Calu3 (cell line): ENCODE data around the gene ZNF436. TPM values are rescaled to one million over a fixed set of nuclear protein-coding genes. Genes with fewer than 3 reads are reported as not detected.

Experiments
- BruUV-seq: library from RNA; stranded (reverse); fragments of 400-500 nt; replicated peaks from 2 replicates; lab custom pipeline; 2021; lab: Mats Ljungman, UMichigan
- CTCF ChIA-PET: fragments of 300-600 bp; sonication (Branson Sonifier 250); formaldehyde crosslinking; loops from one replicate; lab custom pipeline; 2022; ENCODE audit warnings: antibody characterized with exemption; lab: Charles Lee
- DNase-seq: peaks from one replicate; pipeline ENCODE4 v3.0.0; 2022
- H3K27ac Mint-ChIP-seq: one replicate; pipeline ENCODE4 v1.8.0; 2022; ENCODE audit warnings: mixed read lengths; ENCODE audit not compliant: unreplicated experiment
- H3K27me3 Mint-ChIP-seq: one replicate; pipeline ENCODE4 v1.8.0; 2022; ENCODE audit warnings: mixed read lengths; ENCODE audit not compliant: unreplicated experiment
- H3K36me3 Mint-ChIP-seq: one replicate; pipeline ENCODE4 v1.8.0; 2022; ENCODE audit warnings: mild to moderate bottlenecking, moderate library complexity, mixed read lengths; ENCODE audit not compliant: insufficient read depth, unreplicated experiment
- H3K4me1 Mint-ChIP-seq: one replicate; pipeline ENCODE4 v1.8.0; 2022; ENCODE audit warnings: mild to moderate bottlenecking, low read depth, mixed read lengths; ENCODE audit not compliant: unreplicated experiment
- H3K4me3 Mint-ChIP-seq: one replicate; pipeline ENCODE4 v1.8.0; 2022; ENCODE audit warnings: mild to moderate bottlenecking, low read depth, moderate library complexity, mixed read lengths; ENCODE audit not compliant: unreplicated experiment
- H3K9me3 Mint-ChIP-seq: one replicate; pipeline ENCODE4 v1.8.0; 2022; ENCODE audit warnings: low read depth, mixed read lengths; ENCODE audit not compliant: unreplicated experiment
- intact Hi-C: fragments of 100-400 bp; cut with micrococcal nuclease; formaldehyde crosslinking; loops from one replicate; pipeline ENCODE4 v1.10.0; 2022; ENCODE audit not compliant: unreplicated experiment
- total RNA-seq: library from RNA; stranded (reverse); gene quantifications from 2 replicates; pipeline ENCODE4 v1.2.3, GENCODE V29; 2022
- TF ChIP-seq, protein P1 (sequence below): fragments of 200-600 bp; IDR thresholded peaks from one replicate; pipeline ENCODE4 v1.8.0; 2022; ENCODE audit warnings: antibody characterized with exemption; ENCODE audit not compliant: unreplicated experiment

Gene ZNF436
- total RNA-seq, 1 experiment from 2014 or later = 5.8 TPM

DNA sequence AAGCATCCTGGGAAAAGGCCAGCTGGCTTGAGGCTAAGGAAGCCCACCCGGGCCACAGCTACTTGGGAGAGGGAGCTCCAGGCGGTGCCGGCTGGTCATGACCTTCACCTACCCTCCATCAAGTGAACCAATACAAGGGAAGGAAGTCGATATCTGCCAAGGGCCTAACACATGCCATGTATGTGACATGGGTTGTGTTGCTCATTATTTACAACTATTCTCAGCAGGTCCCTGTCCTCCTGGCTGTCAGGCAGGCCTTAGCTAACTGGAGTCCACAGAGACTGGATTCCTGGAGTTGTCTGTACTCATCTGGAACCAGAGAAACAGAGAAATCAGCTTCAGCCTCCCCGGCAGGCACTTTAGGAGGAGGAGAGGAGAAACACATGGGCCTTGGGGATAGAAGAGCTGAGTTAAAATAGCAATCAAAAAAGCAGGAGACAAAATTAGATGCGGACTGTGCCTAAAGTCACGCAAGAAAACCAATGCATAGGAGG lies 39.2 kb upstream of the ZNF436 start:
- Mint-ChIP-seq H3K9me3 (no peaks in the 10 kb centered on the region), H3K36me3 (no peaks in the 10 kb centered on the region), H3K4me3 (no peak overlapping the region), H3K27ac (no peak overlapping the region), H3K27me3 (no peaks in the 10 kb centered on the region), H3K4me1 (peaks cover 8% of the 10 kb centered on the region)
- no TSS peak for BruUV-seq
- TF ChIP-seq, protein P1, sequence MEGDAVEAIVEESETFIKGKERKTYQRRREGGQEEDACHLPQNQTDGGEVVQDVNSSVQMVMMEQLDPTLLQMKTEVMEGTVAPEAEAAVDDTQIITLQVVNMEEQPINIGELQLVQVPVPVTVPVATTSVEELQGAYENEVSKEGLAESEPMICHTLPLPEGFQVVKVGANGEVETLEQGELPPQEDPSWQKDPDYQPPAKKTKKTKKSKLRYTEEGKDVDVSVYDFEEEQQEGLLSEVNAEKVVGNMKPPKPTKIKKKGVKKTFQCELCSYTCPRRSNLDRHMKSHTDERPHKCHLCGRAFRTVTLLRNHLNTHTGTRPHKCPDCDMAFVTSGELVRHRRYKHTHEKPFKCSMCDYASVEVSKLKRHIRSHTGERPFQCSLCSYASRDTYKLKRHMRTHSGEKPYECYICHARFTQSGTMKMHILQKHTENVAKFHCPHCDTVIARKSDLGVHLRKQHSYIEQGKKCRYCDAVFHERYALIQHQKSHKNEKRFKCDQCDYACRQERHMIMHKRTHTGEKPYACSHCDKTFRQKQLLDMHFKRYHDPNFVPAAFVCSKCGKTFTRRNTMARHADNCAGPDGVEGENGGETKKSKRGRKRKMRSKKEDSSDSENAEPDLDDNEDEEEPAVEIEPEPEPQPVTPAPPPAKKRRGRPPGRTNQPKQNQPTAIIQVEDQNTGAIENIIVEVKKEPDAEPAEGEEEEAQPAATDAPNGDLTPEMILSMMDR = no peak
- CTCF ChIA-PET = interaction anchor here (0.7 kb wide), 1 partner anchor 16 kb away, joined by 3 read pairs; the partner anchor contains the start of gene TCEA3
- DNase-seq = no peak
- intact Hi-C loops = no loop called here

DNA sequence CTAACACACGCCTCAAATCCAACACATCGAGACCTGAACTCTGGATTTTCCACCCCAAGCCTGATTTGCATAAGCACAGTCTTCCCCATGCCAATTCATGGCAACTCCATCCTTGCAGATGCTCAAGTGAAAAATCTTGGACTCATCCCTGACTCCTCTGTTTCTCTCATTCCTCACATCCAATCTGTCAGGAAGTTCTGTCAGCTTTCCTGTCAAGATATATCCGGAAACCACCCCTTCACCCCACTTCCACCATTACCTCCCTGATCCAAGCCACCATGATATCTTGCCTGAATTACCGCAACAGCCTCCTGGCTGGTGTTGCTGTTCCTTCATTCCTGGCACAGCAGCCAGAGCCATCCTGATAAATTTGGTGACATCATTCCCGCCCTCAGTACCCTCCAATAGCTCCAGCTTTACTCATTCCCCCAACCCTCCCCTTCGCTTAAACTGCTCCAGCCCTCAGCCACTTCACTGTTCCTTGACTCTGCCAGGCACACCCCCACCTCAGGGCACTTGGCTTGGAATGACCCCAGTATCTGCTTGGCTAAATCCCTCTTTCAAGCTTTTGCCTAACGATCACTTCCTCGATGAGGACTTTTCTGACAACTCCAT lies 37.5 kb upstream of the ZNF436 start:
- no peaks in the 10 kb centered on the region for H3K27me3 Mint-ChIP-seq
- H3K27ac Mint-ChIP-seq = no peak overlapping the region
- no TSS peak for BruUV-seq
- intact Hi-C loops = no loop called here
- no peak for DNase-seq
- H3K9me3 Mint-ChIP-seq = no peaks in the 10 kb centered on the region
- CTCF ChIA-PET = no interaction called here
- TF ChIP-seq, protein P1 = no peak
- no peaks in the 10 kb centered on the region for H3K36me3 Mint-ChIP-seq
- H3K4me3 Mint-ChIP-seq = no peak overlapping the region
- peaks cover 25% of the 10 kb centered on the region for H3K4me1 Mint-ChIP-seq

DNA sequence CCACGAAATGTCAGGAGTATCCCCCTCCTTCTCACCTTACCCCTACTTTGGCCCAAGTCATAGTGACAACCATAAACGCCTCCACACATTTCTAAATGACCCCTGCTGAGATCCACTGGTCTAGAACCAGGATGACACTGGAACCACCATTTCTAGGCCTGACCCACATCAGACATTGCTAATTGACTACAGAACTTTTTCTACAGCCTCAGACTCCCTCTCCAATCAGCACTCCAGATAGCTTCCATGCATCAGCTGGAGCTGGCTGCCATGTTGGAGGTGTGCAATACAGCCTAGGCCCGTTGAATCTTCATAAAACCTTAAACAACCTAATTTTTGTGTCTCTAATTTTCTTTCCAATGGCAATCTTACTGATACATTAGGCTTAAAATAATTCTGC lies 36.3 kb upstream of the ZNF436 start:
- Mint-ChIP-seq H3K4me1 (peaks cover 26% of the 10 kb centered on the region), H3K27ac (no peak overlapping the region), H3K9me3 (no peaks in the 10 kb centered on the region), H3K4me3 (no peak overlapping the region), H3K27me3 (no peaks in the 10 kb centered on the region), H3K36me3 (no peaks in the 10 kb centered on the region)
- intact Hi-C loops = no loop called here
- CTCF ChIA-PET = no interaction called here
- TF ChIP-seq, protein P1 = no peak
- BruUV-seq = no TSS peak
- no peak for DNase-seq

DNA sequence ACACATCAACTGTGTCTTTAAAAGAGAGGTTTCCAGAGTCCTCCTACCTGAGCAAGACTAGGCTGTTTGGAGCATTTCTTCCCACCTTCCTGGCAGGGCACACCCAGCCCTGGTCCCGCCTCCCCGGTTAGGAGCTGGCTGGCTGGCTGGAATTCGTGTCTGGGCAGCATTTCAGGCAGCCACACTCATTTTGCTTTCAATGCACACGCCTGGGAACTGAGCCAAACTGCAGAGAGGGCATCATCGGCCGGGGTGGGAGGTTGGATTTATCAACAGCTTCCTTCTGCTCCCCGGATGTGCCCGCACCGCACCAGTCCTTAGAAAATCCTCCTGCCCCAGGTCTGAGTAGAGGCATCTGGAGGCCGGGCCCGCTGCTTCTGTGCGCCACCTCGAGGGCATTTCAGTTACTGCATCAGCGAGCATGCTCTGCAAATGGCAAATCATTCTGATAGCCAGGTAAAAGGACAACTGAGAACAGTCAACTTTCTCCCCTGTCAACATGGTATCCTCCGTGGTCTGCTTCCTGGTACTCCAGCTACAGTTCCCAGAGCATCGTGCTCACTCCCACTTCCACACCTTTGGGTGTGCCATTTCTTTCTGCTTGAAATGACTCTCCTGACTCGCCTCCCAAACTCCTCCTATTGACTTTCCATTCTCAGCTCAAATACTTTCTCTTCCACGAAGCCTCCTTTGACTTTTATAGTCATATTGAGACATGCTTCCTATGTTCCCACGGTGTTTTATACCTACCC lies 34.3 kb upstream of the ZNF436 start:
- intact Hi-C loops = loop anchor here (2.0 to 5.0 kb wide), 2 partner anchors 35 to 77 kb away; partner anchors contain the start of gene ZNF436
- Mint-ChIP-seq H3K36me3 (no peaks in the 10 kb centered on the region), H3K4me1 (peaks cover 26% of the 10 kb centered on the region), H3K9me3 (no peaks in the 10 kb centered on the region), H3K4me3 (peak overlapping the region; percentile 7), H3K27me3 (no peaks in the 10 kb centered on the region), H3K27ac (no peak overlapping the region)
- DNase-seq = peak; percentile 90
- TF ChIP-seq, protein P1 = peak; percentile 81
- CTCF ChIA-PET = interaction anchor here (0.6 to 2.3 kb wide), 18 partner anchors 9 to 233 kb away, joined by 3 to 27 read pairs (median 6); partner anchors contain the start of genes HNRNPR and ZNF436
- BruUV-seq = no TSS peak
